ENCODE results near the gene SNX20. TPM values are rescaled to one million over a fixed set of nuclear protein-coding genes. Genes with fewer than 3 reads are reported as not detected.

Gene SNX20
- total RNA-seq, 1 donor from 2014 or later, result not detected

DNA sequence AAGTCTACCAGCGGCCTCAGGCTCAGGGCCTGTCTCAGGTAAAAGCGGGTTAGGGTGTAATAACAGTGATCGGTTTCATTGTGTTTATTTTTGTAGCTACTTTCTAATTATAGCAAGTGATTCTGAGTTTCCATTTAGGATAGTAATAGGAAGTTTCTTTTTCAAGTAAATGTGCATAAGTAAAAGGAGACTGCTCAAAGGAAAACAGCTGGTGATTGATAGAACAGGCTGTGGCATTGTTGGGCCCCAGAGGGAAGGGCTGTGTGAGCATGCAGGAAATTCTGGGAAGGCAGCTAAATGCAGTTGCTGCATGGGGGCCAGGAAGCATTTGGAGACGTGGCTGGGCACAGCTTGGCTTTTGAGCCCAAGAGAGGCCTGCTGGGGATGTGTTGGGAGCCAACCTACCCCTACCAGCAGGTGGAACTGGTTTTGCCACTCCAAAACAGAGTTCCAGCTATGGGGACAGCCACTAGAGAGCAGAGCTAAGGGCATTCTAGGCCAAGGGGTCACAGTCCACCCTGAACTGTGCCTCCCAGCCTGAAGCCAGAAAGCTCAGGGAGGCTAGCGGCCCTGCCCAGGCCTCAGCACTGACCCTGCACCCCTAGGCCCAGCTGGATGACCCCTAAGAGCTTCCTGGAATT lies 12.6 kb downstream of the SNX20 start:
- Mint-ChIP-seq H3K4me1 (ENCODE audit: unreplicated experiment) (peaks cover 15% of the 10 kb centered on the region), H3K4me3 (ENCODE audit: unreplicated experiment) (no peak overlapping the region), H3K9me3 (ENCODE audit: unreplicated experiment) (no peaks in the 10 kb centered on the region), H3K27me3 (ENCODE audit: unreplicated experiment) (peaks cover 12% of the 10 kb centered on the region), H3K36me3 (ENCODE audit: low read depth, unreplicated experiment) (peaks cover 11% of the 10 kb centered on the region), H3K27ac (ENCODE audit: unreplicated experiment) (peak overlapping the region; percentile 7)
- TF ChIP-seq, protein P1, sequence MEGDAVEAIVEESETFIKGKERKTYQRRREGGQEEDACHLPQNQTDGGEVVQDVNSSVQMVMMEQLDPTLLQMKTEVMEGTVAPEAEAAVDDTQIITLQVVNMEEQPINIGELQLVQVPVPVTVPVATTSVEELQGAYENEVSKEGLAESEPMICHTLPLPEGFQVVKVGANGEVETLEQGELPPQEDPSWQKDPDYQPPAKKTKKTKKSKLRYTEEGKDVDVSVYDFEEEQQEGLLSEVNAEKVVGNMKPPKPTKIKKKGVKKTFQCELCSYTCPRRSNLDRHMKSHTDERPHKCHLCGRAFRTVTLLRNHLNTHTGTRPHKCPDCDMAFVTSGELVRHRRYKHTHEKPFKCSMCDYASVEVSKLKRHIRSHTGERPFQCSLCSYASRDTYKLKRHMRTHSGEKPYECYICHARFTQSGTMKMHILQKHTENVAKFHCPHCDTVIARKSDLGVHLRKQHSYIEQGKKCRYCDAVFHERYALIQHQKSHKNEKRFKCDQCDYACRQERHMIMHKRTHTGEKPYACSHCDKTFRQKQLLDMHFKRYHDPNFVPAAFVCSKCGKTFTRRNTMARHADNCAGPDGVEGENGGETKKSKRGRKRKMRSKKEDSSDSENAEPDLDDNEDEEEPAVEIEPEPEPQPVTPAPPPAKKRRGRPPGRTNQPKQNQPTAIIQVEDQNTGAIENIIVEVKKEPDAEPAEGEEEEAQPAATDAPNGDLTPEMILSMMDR (IDR thresholded peaks at IDR 0.05; ENCODE audit: unreplicated experiment), result no peak
- peak; percentile 32 for DNase-seq (ENCODE audit: low spot score)

DNA sequence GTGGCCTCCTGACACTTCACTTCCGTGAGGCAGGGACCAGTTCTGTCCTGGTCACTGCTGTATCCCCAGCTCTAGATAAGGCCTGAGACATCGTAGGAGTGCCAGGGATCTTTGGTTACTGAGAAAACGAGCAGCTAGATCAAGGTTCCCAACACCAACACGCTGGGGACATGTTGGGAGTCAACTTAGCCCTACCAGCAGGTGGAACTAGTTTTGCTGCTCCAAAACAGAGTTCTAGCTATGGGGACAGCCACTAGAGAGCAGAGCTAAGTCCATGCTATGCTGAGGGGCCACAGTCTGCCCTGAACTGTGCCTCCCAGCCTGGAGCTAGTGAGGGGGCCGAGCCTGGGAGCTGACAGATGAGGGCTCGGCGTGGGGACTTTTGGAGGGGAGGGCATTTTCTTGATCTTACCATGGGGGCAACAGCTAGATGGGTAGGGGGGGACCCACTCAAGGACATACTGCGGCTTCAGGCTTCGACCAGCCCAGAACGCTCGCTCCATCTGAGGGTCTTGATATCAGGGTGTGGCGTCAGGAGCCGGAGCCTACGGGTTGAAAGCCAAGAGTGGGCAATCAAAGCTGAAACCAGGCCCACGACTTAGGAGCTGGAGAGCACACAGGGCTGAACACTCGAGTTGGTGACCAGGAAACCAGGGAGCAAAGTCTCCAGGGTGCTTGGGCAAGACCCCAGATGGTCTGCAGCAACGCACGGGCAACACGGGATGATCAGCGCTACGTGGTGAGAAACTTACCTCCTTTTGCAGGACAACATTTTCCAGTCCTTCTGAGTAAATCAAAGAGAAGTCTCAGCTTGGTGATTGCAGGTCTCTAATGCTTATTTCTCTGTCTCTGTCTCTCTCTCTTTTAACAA lies 13.4 kb downstream of the SNX20 start:
- H3K27me3 Mint-ChIP-seq (ENCODE audit: unreplicated experiment), result peaks cover 12% of the 10 kb centered on the region
- no peaks in the 10 kb centered on the region for H3K9me3 Mint-ChIP-seq (ENCODE audit: unreplicated experiment)
- H3K36me3 Mint-ChIP-seq (ENCODE audit: low read depth, unreplicated experiment), result peaks cover 11% of the 10 kb centered on the region

DNA sequence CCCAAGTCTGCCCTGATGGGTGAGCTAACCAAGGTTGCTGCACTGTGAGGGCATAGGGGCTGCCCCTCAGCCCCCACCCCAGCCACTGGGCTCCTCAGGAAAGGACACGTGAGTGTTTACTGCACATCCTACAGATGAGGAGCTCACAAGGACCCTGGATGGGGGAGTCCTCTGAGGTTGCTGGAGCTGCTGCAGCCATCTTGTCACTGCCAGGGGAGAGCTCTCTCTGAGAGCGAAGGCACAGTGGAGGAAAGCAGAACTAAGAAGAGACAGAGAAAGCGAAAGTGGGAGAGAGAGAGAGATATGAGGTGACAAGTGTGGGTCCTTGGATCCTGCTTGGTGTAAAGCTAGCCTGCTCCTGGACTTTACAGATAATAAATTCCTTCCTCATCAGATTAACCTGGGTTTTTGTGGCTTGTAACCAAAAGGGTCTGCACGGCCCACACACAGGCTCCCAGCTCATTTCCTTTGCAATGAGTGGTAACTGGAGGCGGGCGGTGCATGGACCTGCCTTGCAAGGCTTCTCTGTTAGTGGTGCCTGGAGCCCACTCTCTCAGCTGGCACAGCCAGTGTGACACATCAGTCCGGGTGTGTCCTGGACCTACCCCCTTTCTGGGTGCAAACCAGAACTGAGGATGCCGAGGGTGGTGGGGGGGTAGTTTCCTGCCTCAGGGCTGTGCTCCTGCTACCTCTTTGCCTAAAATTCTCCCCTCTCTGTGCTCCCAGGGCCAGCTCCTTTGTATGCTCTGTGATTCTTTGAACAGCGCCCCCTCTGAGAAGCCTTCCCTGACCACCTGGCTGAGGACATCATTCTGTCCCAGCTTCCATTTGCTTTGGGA lies 14.2 kb downstream of the SNX20 start:
- no peak overlapping the region for H3K4me3 Mint-ChIP-seq (ENCODE audit: unreplicated experiment)
- no peak for DNase-seq (ENCODE audit: low spot score)
- no peak overlapping the region for H3K27ac Mint-ChIP-seq (ENCODE audit: unreplicated experiment)
- TF ChIP-seq, protein P1 (IDR thresholded peaks at IDR 0.05; ENCODE audit: unreplicated experiment), result no peak
- H3K4me1 Mint-ChIP-seq (ENCODE audit: unreplicated experiment), result peaks cover 15% of the 10 kb centered on the region
- no peaks in the 10 kb centered on the region for H3K9me3 Mint-ChIP-seq (ENCODE audit: unreplicated experiment)
- H3K27me3 Mint-ChIP-seq (ENCODE audit: unreplicated experiment), result peaks cover 12% of the 10 kb centered on the region
- H3K36me3 Mint-ChIP-seq (ENCODE audit: low read depth, unreplicated experiment), result peaks cover 11% of the 10 kb centered on the region

More for the DNA sequence above, 13.4 kb downstream of the SNX20 start:
- peaks cover 15% of the 10 kb centered on the region for H3K4me1 Mint-ChIP-seq (ENCODE audit: unreplicated experiment)
- H3K4me3 Mint-ChIP-seq (ENCODE audit: unreplicated experiment), result peak overlapping the region; percentile 43
- DNase-seq (ENCODE audit: low spot score), result no peak
- peak overlapping the region; percentile 7 for H3K27ac Mint-ChIP-seq (ENCODE audit: unreplicated experiment)
- TF ChIP-seq, protein P1 (IDR thresholded peaks at IDR 0.05; ENCODE audit: unreplicated experiment), result no peak

DNA sequence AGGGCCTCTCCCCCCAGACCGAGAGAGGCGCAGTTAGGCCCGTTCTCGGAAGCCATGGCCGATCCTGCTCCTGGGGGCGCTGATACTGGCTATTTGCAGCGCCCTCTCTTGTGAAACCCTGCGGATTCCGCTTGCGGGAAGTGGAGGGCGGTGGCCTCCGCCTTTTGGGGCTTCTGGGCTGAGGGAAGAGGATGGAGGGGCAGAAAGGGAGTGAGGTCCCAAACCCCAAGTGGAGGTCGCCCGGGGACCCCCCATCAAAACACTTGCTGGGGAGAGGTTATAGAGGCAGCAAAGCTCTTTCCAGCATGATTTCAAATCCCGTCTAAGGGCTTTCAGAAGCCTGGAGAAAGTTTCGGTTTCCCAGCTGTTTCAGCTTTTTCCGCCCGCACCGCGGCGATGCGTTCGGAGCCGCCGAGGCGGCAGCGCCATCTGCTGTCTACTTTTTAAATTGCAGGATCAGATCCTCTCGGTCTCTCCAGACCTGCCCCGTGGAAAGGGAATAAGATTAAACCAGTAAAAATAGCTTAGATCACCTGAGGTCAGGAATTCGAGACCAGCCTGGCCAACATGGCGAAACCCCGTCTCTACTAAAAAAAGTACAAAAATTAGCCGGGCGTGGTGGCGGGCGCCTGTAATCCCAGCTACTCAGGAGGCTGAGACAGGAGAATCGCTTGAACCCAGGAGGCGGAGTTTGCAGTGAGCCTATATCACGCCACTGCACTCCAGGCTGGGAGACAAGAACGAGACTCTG lies 15.8 kb downstream of the SNX20 start:
- H3K36me3 Mint-ChIP-seq (ENCODE audit: low read depth, unreplicated experiment), result peaks cover 5% of the 10 kb centered on the region
- H3K4me3 Mint-ChIP-seq (ENCODE audit: unreplicated experiment), result no peak overlapping the region
- peaks cover 8% of the 10 kb centered on the region for H3K27me3 Mint-ChIP-seq (ENCODE audit: unreplicated experiment)
- TF ChIP-seq, protein P1 (IDR thresholded peaks at IDR 0.05; ENCODE audit: unreplicated experiment), result peak; percentile 95
- DNase-seq (ENCODE audit: low spot score), result peak; percentile 96
- peaks cover 15% of the 10 kb centered on the region for H3K4me1 Mint-ChIP-seq (ENCODE audit: unreplicated experiment)
- H3K9me3 Mint-ChIP-seq (ENCODE audit: unreplicated experiment), result no peaks in the 10 kb centered on the region
- H3K27ac Mint-ChIP-seq (ENCODE audit: unreplicated experiment), result no peak overlapping the region

Data from endothelial cell (in vitro differentiated cells).